Kasumi-1 (cell line): ENCODE data around the gene PARP11.

Experiments
- DNase-seq, 2 experiments: peaks; one replicate each; lab custom pipeline; 2025; lab: John Stamatoyannopoulos, UW

PARP11 gene

DNA sequence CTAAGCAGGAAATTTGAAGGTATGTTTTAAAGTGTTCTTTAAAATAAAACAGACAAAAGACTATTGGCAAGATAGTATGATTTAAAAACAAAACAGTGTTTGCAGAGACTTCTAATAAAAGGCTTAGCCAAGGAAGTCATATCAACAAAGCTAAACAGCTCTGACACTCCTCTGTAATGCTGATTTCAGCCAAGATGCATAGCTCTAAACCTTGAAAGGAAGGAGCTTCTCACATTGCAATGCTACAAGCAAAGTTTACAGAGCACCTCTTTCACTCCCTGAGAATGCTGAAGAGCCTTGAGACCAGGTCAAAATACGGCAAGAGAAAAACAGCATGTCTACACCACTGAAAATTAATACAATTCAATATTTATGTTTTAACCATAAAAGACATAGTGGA is 51.8 kb downstream of the PARP11 start:
- no peak for DNase-seq

DNA sequence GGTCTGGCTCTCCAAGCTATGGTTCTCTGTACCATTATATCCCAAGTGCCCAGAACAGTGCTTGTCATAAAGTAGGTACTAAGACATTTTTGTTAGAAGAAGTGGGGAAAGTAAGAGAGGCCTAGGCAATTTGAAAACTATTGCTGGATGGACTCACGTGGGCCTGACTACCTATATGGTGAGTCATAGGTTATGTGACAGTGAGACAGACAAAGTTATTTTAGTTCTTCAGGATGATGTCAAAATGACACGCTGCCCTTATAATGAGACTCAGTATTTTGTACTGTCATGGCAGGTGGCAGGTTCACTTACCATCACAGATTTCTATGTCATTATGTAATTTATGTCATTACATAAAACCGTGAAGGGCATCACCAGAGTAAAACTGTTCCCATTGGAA is 53.1 kb downstream of the PARP11 start:
- no peak for DNase-seq

DNA sequence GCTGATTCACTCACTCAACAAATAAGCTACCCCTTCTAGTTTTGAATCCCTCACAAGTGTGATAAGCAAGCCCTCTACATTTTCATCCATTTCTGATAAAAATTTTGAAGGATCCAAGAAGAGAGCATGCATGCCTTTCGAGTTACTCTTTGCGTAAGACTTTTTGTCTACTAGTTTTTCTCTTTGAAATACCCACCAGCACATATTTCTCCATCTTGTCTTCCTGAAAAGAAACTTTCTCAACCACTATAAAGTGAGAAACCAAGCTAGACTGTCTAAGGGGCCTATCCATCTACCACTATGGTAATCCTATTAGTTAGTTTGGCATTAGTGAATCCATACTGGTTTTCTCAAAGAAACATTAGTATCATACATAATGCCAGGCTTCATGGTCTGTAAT is 56.9 kb downstream of the PARP11 start:
- DNase-seq, result no peak

DNA sequence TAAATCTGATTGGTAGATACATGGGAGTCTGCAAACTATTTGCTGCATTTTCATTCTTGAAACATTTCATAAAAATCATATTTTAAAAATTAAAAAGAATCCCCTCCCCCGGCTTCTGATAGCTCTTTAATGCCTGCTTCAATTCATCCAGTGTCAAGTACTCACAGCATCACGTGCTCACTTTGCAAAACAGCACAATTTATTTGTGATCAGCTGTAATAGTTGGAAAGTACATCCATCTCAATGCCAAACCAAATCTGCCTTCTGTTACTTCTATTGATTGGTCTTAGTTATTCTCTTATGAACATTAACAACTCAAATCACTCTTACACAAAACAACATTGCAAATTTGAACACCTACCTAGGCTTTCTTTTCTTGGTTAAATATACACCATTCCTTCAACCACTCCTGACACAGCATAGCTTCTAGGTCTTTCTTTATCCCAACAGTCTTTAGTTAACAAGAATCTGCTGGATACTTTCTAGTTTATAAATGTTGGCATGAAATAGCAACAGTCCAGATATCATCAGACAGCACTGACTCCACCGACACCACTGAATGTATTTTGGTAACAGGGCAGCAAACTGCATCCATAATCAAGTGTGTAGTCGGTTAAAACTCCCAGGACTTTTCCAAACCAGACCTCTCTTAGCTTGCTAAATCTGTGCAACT is 58.0 kb downstream of the PARP11 start:
- no peak for DNase-seq

DNA sequence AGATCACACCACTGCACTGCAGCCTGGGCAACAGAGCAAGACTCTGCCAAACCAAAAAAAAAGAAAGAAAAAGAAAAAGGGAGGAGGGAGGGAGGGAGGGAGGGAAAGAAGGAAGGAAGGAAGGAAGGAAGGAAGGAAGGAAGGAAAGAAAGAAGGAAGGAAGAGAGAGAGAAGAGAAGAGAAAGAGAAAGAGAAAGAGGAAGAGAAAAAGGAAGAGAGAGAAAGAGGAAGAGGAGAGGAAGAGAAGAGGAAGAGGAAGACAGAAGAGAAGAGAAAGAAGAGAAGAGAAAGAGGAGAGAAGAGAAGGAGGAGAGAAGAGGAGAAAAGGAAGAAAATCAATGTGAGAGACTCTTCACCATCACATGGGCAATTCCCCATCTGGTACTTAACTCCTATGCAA is 62.7 kb downstream of the PARP11 start:
- no peak for DNase-seq

DNA sequence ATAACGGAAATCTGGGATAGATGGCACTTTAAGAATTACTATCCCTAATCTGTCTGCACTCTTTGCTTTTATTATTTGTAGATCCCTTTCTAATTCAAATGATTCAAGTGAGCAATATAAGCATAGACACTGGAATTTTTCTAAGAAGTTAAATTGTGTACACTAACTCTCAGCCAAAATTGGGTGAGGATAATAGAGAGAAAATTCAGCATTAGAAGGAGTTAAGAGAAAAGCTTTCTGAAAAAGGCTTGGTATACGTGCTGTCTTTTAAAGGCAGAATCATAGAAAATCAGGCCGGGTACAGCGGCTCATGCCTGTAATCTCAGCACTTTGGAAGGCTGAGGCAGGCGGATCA is 63.2 kb downstream of the PARP11 start:
- DNase-seq, result no peak

DNA sequence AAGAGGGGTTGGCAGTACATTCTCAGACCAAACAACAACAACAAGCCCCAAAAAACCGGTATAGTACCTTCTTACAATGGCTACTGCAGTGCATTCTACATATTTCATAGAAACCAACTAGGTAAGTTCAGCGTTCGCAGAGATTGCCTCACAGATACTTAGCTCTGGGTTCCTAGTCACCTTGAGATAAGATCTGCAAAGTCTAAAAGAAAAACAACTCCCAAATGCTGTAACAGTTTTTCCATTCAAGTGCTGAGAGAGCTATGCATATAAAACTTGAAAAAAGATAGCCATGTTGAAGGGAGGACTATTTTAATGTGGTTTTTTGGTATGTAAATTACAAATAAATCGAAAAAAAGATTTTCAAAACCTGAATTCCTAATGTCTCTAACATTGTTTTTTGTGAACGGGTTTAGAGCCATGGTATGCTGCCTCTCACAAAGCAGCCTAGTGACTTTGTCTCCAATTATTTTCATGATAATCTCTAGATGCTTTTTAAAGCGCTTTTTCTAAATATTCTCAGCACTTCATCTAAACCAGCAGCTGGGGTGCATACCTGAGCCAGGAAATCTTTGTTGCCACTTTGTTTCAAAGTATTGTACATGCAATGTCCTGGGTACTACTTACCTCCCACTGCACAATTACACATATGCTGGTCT is 63.7 kb downstream of the PARP11 start:
- DNase-seq, result no peak

DNA sequence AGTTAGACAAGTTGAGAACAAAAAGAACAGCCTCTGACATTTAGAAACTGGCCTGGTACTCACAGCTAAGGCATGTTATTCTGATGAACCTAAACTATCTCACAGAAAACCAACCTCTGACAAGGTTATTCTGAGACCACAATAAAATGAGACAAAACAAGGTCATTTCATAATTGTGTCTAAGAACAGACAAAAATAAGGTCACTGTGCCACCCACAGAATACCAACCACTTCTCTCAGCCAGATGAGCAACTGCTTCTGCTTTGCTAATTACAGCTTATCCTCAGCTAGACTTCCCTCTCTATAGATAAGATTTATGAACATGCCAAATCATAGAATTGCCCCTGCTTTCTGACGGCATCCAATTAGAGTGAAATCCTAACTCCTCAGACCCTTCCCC is 68.1 kb downstream of the PARP11 start:
- no peak for DNase-seq

DNA sequence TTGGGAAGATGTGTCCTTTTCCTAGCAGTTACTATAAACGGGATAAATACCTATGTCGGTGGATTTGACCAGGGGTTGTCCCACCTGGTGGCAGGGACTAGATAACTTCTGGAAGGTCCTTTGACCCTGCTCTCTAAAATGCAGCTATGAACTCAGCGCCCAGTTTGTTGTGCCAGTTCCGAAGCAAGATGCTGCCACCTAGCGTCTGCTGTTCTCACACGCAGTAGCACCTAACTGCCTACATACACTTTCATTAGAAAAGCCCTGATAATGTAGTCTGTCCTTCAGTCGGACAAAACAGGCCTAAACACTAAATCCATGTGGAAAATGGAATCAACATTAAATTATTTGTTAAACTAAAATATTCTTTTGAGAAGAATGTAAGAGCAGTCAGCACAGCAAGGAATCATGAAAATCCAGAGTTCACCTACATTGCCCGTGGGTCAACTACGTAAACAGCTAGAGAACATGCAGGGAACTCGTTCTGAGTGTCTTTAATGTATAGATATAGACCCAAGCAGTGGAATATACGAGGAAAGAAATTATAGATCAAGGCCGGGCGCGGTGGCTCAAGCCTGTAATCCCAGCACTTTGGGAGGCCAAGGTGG is 69.2 kb downstream of the PARP11 start:
- peak; percentile 24 to 48 for DNase-seq

DNA sequence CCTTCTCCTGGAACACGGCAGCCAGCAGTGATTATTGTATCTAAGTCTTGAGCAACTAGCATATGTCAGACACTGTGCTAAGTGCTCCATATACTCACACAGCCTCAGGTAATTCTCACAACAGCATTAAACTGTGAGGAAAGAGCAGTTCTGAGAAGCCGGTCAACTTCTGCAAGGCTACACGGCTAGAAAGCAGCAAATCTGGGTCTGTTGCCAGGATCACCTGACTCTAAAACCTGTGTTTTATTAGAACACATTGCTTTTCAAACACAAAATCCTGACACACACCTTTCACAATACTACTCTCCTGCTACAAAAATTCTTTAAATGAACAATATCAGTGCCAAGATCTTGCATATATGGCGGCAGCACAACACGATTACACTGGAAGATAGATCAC is 70.5 kb downstream of the PARP11 start:
- no peak for DNase-seq

DNA sequence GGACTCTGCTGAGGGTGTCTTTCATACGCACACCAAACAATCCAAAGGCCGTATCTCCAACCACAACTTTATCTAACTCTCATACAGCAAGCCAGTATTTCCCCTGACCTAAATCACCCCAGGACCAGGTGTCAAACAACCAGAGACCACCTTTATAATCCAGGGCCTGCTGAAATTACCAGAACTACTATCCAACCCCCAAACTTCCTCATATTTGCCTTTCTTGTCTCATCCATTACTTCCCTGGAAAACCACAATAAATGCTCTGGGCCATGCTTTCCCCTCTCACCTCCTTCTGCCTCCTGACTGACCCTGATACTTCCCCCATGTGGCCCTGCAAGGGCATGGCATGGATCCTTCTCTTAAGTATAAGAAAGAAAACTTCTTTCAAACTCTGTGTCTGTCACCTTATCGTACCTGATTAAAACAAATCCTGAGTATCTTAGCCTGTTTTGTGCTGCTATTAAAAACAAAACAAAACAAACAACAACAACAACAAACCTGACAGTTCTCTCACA is 75.6 kb downstream of the PARP11 start:
- DNase-seq, result peak in 1 of 2 experiments; percentile 9

DNA sequence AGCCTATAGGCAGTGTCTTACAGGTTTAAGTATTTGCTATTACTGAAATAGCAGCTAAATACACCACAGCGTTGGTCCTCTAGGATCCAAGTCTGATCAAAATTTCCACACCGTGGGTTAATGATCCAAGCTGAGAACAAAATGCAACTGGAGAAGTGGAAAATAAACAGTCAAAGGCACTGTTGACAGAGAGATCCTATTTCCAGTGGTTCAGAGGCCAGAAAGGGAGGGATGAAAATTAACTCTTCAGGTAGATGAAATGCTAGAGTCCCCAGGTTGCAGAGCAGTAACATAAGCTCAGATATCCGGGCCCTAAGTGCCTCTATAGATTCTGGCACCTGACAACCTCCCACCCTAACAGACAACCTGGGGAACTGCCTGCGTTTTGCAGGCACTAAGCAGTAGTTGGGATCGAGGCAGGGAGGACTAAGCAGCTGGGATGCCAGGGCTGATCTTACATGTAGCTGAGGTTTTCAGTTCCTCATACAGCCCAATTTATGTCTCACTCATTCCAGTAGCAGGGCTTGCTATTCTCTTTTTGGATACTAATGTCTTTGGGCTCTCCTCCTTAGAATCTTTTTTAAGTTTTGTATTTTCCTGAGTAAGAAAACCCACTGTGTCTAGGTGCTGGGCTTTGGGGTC is 77.6 kb downstream of the PARP11 start:
- no peak for DNase-seq

DNA sequence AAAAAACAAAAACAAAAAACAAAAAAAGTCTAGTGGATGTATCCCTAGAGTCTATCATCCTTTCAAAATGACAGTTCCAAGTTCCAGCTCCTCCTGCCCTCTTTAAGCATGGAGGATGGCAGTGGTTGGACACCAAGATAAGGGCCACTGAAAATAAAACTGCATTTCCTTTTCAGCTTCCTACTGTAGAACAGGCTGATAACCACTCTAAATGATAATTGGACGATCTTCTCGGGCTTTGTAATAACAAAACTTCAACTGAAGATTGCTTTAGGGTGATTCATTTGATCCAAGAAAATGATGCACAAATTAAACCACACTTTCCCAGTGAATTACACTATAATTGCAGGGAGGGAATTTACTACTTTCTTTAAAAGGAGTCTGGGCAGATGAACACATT is 78.1 kb downstream of the PARP11 start:
- DNase-seq, result no peak

DNA sequence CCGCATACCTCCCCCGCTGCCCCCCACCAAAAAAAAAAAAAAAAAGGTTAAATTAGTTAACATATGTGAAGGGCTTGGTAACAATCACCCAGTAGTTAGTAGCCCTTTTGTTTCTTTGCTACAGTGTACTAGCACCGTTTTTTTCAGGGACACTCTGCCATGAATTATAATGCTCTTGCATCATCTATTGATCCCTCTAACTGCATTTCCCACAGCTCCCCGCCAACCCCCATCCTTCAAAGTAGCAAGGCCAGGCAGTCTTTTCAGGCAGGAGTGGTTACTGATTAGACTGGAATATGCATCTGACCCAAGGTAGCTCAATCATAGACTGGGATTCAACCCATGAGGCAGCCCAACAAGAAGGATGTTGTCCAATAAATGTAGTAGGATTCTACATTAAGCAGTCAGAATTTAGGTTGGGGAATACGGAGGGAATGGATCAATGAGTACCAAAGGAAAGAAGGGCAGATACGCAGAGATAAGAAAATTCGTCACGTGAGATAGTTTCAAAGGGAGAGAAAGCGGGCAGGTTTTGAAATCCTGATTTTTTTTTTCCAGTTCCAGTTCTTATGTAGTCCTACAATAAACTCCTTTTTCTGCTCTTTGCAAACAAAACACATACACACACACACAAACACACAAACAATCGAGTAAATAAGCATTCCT is 80.4 kb downstream of the PARP11 start:
- no peak for DNase-seq

DNA sequence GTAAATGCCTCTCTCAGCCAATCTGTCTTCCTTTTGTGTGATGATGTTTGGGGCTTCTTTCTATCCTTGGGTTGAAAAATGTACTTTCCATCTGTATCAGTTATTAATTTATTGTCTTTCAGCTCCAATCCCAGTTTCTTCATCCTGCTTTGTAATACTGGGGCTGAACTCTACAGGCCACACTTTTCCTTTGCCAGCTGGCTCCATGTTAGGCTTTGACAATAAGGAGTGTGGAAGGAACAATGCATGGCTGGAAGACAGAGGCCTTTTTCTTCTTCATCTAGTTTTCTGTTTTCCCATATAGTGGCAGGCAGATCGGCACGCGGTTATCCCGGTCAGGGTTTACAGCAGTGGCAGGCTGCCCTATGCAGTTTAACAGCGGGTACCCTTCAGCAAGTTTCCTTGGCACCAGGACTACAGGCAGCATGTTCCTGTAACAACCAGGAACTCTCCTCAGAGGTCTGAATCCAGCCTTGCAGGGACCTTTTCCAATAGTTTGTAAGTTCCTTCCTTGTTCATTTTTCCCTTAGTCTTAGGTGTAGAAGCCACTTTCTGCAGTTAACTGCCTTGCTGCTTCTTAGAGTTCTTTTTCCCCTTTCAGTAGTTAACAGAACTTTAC is 81.8 kb downstream of the PARP11 start:
- DNase-seq, result no peak

DNA sequence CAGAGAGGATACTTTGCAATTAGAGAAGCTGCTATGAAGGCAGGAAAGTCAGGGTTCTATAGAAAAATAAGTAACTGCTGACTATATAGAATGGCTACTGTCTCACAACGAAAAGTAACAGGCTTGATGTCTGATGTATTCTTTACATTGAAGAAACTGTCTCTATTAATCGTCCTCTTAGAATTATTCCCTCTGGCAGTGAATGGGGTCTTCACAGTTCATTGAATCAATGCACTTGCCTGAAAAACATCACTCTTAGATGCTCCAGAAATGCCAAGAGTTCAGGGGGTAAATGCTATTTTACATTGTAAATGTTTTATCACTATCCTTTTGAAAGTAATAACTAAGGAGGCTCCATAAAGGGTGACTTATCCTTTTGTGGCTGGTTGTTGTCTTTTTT is 82.6 kb downstream of the PARP11 start:
- DNase-seq, result no peak

DNA sequence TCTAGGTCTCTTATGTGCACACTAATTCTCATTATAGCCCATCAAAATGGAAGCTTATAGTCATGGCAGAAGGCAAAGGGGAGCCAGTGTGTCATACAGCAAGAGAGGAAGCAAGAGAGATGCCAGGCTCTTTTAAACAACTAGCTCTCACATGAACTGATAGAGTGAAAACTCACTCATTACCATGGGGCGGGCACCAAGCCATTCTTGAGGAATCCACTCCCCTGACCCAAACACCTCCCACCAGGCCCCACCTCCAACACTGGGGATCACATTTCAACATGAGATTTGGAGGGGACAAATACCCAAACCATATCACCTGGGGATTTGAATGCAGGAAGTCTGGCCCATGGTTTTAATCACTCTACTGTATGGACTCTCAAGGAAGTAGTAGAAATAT is 83.4 kb downstream of the PARP11 start:
- no peak for DNase-seq

DNA sequence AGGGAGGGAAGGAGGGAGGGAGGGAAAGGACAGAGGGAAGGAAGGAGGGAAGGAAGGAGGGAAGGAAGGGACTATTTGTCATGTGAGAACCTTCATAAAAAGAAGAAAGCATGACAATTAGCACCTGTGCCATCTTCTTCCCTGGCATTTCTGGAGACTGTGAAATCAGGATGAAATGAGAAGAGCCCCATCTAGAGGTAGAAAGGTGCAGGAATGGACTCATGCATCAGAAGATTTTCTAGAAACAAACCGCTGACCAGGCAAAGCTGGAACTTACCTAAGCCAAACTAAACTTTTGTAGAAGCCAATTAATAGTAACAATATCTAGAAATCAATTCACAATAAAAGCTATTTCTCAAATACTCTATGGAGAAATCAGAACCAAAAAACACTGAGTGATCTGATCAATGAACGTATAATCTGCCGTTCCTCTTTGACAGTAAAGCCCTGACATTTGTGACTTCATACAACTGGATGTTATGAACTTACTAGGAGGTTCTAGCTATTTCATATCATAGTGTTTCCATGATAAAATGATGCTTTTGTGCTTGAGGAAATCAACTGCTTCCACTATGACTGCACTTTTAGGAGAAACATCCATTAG is 95.9 kb downstream of the PARP11 start:
- DNase-seq, result peak; percentile 10 to 37

DNA sequence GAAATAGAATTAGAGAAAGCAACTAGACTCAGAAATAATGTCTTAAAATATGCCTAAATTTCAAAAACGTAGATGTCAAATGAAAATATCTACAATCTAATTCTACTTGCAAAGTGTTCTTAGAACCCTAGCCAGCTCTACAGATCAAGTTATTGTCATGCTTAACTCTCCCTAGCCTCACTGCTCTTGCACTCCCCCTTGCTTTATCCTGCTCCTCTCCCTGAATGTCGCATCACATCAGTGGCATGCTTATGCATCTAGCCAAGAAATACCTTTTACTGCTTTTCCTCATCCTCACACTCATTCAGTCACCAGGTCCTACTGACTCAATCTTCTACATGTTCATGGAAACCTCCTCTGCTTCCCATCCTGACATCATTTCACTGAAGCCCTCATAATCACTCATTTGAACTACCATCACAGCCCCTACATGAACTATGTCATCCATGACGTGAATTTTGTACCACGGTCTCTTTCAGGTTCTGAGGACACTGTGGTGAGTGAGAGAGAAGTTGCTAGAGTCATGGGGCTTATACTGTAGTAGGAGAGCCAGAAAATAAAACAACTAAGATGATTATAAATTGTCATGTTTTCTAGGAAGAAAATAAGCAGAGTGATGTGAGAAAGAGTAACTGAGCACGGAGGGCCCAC is 97.7 kb downstream of the PARP11 start:
- no peak for DNase-seq

DNA sequence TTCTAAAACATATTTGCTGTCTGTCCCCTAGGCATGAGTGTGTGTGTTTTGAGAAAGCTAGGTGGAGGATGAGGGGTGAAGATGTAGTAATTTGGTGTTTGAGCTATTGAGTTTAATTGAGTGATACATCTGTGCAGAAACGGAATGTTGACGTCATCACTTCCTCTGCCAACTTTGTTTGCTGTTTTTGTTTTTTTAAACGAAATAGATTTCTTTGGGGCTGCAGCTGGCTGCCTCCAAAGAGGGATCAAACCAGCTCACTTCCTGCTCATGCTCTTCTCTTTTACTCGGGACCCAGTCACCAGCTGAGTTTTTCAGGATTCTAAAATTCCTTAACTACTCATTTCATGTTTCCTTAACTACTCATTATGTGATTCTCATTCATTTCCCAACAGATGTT is 100.8 kb downstream of the PARP11 start:
- no peak for DNase-seq

DNA sequence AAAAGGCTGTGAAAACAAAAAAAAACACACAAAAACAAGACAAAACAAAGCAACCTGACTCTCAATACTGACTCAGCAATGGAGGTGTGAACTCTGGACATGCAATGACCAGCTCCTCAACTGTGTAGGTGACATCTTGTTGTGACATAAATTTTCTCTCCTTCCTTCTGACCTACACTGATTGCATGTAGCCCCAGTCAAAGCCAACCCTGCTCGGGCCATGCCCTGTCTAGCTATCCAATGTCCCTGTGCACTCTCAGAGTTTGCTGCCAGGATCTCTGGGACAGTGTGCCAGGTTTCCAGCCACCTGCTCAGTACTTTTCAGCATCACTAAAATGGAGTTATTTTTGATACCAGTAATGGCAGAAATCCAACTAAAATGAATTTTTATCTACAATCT is 101.3 kb downstream of the PARP11 start:
- no peak for DNase-seq
